OCI-LY3 (cell line): Measurements from ENCODE around the gene SDC1.

ENCODE experiments used
- H2AFZ ChIP-seq: fragments of 200-600, 300-600 bp; shearing (Covaris generic); 2 replicates; pipeline ENCODE4 v1.6.0; 2014; ENCODE audit warnings: antibody characterized with exemption, low read depth, low read length
- H3K27ac ChIP-seq: fragments of 200-600, 300-600 bp; sonication (generic); 2 replicates; pipeline ENCODE4 v1.5.1; 2014; ENCODE audit warnings: mild to moderate bottlenecking, low read length, moderate library complexity, mixed read lengths
- H3K27me3 ChIP-seq: fragments of 200-600, 300-600 bp; sonication (generic); 2 replicates; pipeline ENCODE4 v1.6.1; 2014; ENCODE audit warnings: low read depth, low read length, mixed read lengths
- H3K36me3 ChIP-seq: fragments of 200-600, 300-600 bp; sonication (generic); replicated peaks from 2 replicates; pipeline ENCODE3; 2014; ENCODE audit warnings: low read depth, low read length, mixed read lengths
- H3K4me1 ChIP-seq: fragments of 300-600, 200-600 bp; sonication (generic); 2 replicates; pipeline ENCODE4 v1.6.1; 2014; ENCODE audit warnings: low read length, mixed read lengths
- H3K4me2 ChIP-seq: fragments of 200-600, 300-600 bp; sonication (generic); 2 replicates; pipeline ENCODE4 v1.6.1; 2014; ENCODE audit warnings: low read length, mixed read lengths
- H3K4me3 ChIP-seq: fragments of 300-600, 200-600 bp; sonication (generic); 2 replicates; pipeline ENCODE4 v1.5.1; 2014; ENCODE audit warnings: antibody characterized with exemption, mild to moderate bottlenecking, low read length, moderate library complexity
- H3K79me2 ChIP-seq: fragments of 300-600, 200-600 bp; shearing (Covaris generic); 2 replicates; pipeline ENCODE4 v1.6.1; 2014; ENCODE audit warnings: mild to moderate bottlenecking, low read length, mixed read lengths
- H3K9ac ChIP-seq: fragments of 300-600, 200-600 bp; shearing (Covaris generic); 2 replicates; pipeline ENCODE4 v1.6.0; 2014; ENCODE audit warnings: mild to moderate bottlenecking, low read length, moderate library complexity
- H3K9me3 ChIP-seq: fragments of 200-600, 300-600 bp; shearing (Covaris generic); 2 replicates; pipeline ENCODE4 v1.6.1; 2014; ENCODE audit warnings: low read length, mixed read lengths; ENCODE audit not compliant: insufficient read depth
- H4K20me1 ChIP-seq: fragments of 200-600, 300-600 bp; sonication (generic); 2 replicates; pipeline ENCODE4 v1.6.1; 2016; ENCODE audit warnings: low read length, mixed read lengths; ENCODE audit not compliant: insufficient read depth
- EZH2phosphoT487 ChIP-seq: fragments of 200-600 bp; shearing (Covaris generic); IDR thresholded peaks from 2 replicates; pipeline ENCODE4 v1.6.1; 2018; ENCODE audit warnings: antibody characterized with exemption, mixed run types, low read depth
- TF ChIP-seq, protein P1 (sequence below): fragments of 200-600, 300-600 bp; sonication (generic); IDR thresholded peaks from 2 replicates; pipeline ENCODE4 v1.5.1; 2014; ENCODE audit warnings: antibody characterized with exemption, low read length, low read depth

Gene SDC1

GRCh38 chr2:20180676-20181648 is 44.0 kb downstream of the SDC1 start:
- H3K4me3 ChIP-seq, result no peak overlapping the region
- H3K79me2 ChIP-seq, result no peaks in the 10 kb centered on the region

GRCh38 chr2:20179755-20180594 is 45.0 kb downstream of the SDC1 start:
- Histone ChIP-seq H3K9me3 (no peaks in the 10 kb centered on the region), H2AFZ (no peak overlapping the region), H3K4me1 (no peaks in the 10 kb centered on the region), H3K27ac (no peak overlapping the region), H3K79me2 (no peaks in the 10 kb centered on the region), H3K27me3 (peaks cover 10% of the 10 kb centered on the region), H3K36me3 (no peaks in the 10 kb centered on the region), H4K20me1 (no peaks in the 10 kb centered on the region), H3K4me3 (no peak overlapping the region), H3K9ac (no peak overlapping the region), H3K4me2 (no peak overlapping the region)
- TF ChIP-seq, protein P1, sequence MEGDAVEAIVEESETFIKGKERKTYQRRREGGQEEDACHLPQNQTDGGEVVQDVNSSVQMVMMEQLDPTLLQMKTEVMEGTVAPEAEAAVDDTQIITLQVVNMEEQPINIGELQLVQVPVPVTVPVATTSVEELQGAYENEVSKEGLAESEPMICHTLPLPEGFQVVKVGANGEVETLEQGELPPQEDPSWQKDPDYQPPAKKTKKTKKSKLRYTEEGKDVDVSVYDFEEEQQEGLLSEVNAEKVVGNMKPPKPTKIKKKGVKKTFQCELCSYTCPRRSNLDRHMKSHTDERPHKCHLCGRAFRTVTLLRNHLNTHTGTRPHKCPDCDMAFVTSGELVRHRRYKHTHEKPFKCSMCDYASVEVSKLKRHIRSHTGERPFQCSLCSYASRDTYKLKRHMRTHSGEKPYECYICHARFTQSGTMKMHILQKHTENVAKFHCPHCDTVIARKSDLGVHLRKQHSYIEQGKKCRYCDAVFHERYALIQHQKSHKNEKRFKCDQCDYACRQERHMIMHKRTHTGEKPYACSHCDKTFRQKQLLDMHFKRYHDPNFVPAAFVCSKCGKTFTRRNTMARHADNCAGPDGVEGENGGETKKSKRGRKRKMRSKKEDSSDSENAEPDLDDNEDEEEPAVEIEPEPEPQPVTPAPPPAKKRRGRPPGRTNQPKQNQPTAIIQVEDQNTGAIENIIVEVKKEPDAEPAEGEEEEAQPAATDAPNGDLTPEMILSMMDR, result no peak

More at GRCh38 chr2:20180676-20181648, 44.0 kb downstream of the SDC1 start:
- H3K9me3 ChIP-seq, result no peaks in the 10 kb centered on the region
- no peak overlapping the region for H2AFZ ChIP-seq
- no peaks in the 10 kb centered on the region for H4K20me1 ChIP-seq
- H3K27me3 ChIP-seq, result peaks cover 10% of the 10 kb centered on the region
- H3K9ac ChIP-seq, result no peak overlapping the region
- H3K4me1 ChIP-seq, result no peaks in the 10 kb centered on the region
- no peak overlapping the region for H3K4me2 ChIP-seq
- no peaks in the 10 kb centered on the region for H3K36me3 ChIP-seq
- TF ChIP-seq, protein P1, result no peak
- no peak for TF ChIP-seq EZH2phosphoT487
- no peak overlapping the region for H3K27ac ChIP-seq

DNA sequence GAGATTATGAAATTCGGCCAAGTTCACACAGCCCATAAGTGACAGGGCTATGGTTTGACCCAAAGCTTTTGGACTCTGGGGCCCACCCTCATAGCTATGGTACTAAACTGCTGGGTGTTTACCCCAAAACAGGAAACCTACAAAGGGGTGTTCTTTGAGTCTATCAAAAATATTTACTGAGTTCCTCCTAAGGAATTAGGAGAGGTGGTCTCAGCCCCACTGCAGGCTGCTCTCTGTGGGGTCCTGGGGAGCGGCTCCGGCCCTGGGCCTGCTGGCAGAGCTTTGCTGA is 45.5 kb downstream of the SDC1 start:
- Histone ChIP-seq H3K9ac (no peak overlapping the region), H2AFZ (no peak overlapping the region), H3K4me1 (no peaks in the 10 kb centered on the region), H3K27ac (no peak overlapping the region), H3K4me3 (no peak overlapping the region), H4K20me1 (no peaks in the 10 kb centered on the region), H3K27me3 (peaks cover 10% of the 10 kb centered on the region), H3K36me3 (no peaks in the 10 kb centered on the region), H3K4me2 (no peak overlapping the region), H3K79me2 (no peaks in the 10 kb centered on the region), H3K9me3 (no peaks in the 10 kb centered on the region)
- no peak for TF ChIP-seq EZH2phosphoT487
- TF ChIP-seq, protein P1, result no peak
